Neural cell (in vitro differentiated cells): ENCODE data around the gene GSX2. TPM values are rescaled to one million over a fixed set of nuclear protein-coding genes. Genes with fewer than 3 reads are reported as not detected.

ENCODE experiments used
- H2AFZ ChIP-seq: fragments of 200-600, 300-800 bp; sonication (generic), shearing (Covaris generic); 2 replicates; pipeline ENCODE4 v1.6.0; 2014; ENCODE audit warnings: low read depth, mild to moderate bottlenecking, antibody characterized with exemption, low read length, moderate library complexity
- H3F3A ChIP-seq: fragments of 200-600 bp; shearing (Covaris generic); 2 replicates; pipeline ENCODE4 v1.6.1; 2016; ENCODE audit warnings: mild to moderate bottlenecking, moderate library complexity, mixed read lengths, antibody characterized with exemption, low read length; ENCODE audit not compliant: insufficient read depth, poor library complexity, severe bottlenecking
- H3K27ac ChIP-seq: fragments of 200-600, 300-800 bp; sonication (generic), shearing (Covaris generic); 2 replicates; pipeline ENCODE4 v1.5.1; 2014; ENCODE audit warnings: mild to moderate bottlenecking, low read length, moderate library complexity
- H3K27me3 ChIP-seq: fragments of 300-800, 200-600 bp; sonication (generic), shearing (Covaris generic); 2 replicates; pipeline ENCODE4 v1.6.0; 2014; ENCODE audit warnings: mild to moderate bottlenecking, low read depth, low read length, moderate library complexity; ENCODE audit not compliant: insufficient read depth
- H3K36me3 ChIP-seq: fragments of 300-800, 200-600 bp; sonication (generic), shearing (Covaris generic); 2 replicates; pipeline ENCODE4 v1.5.1; 2014; ENCODE audit warnings: mild to moderate bottlenecking, antibody characterized with exemption, low read length, moderate library complexity; ENCODE audit not compliant: insufficient read depth
- H3K4me2 ChIP-seq: fragments of 300-800, 200-600 bp; sonication (generic), shearing (Covaris generic); 2 replicates; pipeline ENCODE4 v1.6.0; 2014; ENCODE audit warnings: mild to moderate bottlenecking, low read length
- H3K4me3 ChIP-seq: fragments of 300-800, 200-600 bp; sonication (generic), shearing (Covaris generic); 2 replicates; pipeline ENCODE4 v1.5.1; 2014; ENCODE audit warnings: mild to moderate bottlenecking, low read length, moderate library complexity
- H3K79me2 ChIP-seq: fragments of 200-600 bp; shearing (Covaris generic); replicated peaks from 2 replicates; pipeline ENCODE4 v1.6.0; 2014; ENCODE audit warnings: mild to moderate bottlenecking, low read length, moderate library complexity; ENCODE audit not compliant: insufficient read depth
- H3K9ac ChIP-seq: fragments of 300-800, 200-600 bp; sonication (generic), shearing (Covaris generic); 2 replicates; pipeline ENCODE4 v1.6.1; 2016; ENCODE audit warnings: mild to moderate bottlenecking, low read length, mixed read lengths
- H3K9me2 ChIP-seq: fragments of 200-600 bp; shearing (Covaris generic); 2 replicates; pipeline ENCODE4 v1.6.1; 2016; ENCODE audit warnings: mild to moderate bottlenecking, low read length, mixed read lengths; ENCODE audit not compliant: insufficient read depth
- H3K9me3 ChIP-seq: fragments of 200-600, 300-800 bp; sonication (generic), shearing (Covaris generic); 2 replicates; pipeline ENCODE4 v1.6.1; 2016; ENCODE audit warnings: mild to moderate bottlenecking, mixed run types, low read length, moderate library complexity, mixed read lengths
- H4K20me1 ChIP-seq: fragments of 200-600 bp; shearing (Covaris generic); 2 replicates; pipeline ENCODE4 v1.6.1; 2016; ENCODE audit warnings: mild to moderate bottlenecking, mixed run types; ENCODE audit not compliant: insufficient read depth
- CTCF ChIP-seq: fragments of 450-650 bp; IDR thresholded peaks from 2 replicates; pipeline ENCODE4 v1.5.1; 2014; ENCODE audit warnings: antibody characterized with exemption, mild to moderate bottlenecking, moderate library complexity; ENCODE audit not compliant: poor library complexity, severe bottlenecking
- EP300 ChIP-seq: fragments of 450-650 bp; conservative IDR thresholded peaks from 2 replicates; pipeline ENCODE4 v1.6.1; 2014; ENCODE audit warnings: antibody characterized with exemption, mild to moderate bottlenecking, moderate library complexity; ENCODE audit not compliant: poor library complexity, severe bottlenecking
- EZH2 ChIP-seq: fragments of 200-600, 300-800 bp; shearing (Covaris generic), sonication (generic); IDR thresholded peaks from 2 replicates; pipeline ENCODE4 v1.6.1; 2014; ENCODE audit warnings: antibody characterized with exemption, low read length, borderline replicate concordance, mild to moderate bottlenecking; ENCODE audit not compliant: insufficient read depth, poor library complexity, severe bottlenecking
- MXI1 ChIP-seq: fragments of 450-650 bp; conservative IDR thresholded peaks from 2 replicates; pipeline ENCODE4 v1.6.1; 2014; ENCODE audit warnings: antibody characterized with exemption, mild to moderate bottlenecking; ENCODE audit not compliant: poor library complexity, severe bottlenecking
- POLR2AphosphoS5 ChIP-seq: IDR thresholded peaks from 2 replicates; pipeline ENCODE4 v1.6.1; 2012
- RAD21 ChIP-seq: fragments of 450-650 bp; conservative IDR thresholded peaks from 2 replicates; pipeline ENCODE4 v1.6.1; 2014; ENCODE audit warnings: antibody characterized with exemption, mild to moderate bottlenecking, moderate library complexity
- REST ChIP-seq: IDR thresholded peaks from 2 replicates; pipeline ENCODE4 v1.6.1; 2012; ENCODE audit warnings: borderline replicate concordance
- SMC3 ChIP-seq: fragments of 450-650 bp; conservative IDR thresholded peaks from 2 replicates; pipeline ENCODE4 v1.6.1; 2014; ENCODE audit warnings: antibody characterized with exemption, mild to moderate bottlenecking, moderate library complexity; ENCODE audit not compliant: poor library complexity
- TAF1 ChIP-seq: IDR thresholded peaks from 2 replicates; pipeline ENCODE4 v1.6.1; 2012; ENCODE audit warnings: low read depth
- polyA plus RNA-seq: library from polyadenylated mRNA; depleted of rRNA; stranded (reverse); fragments of >200 nt; gene quantifications from 2 replicates; pipeline ENCODE4 v1.2.3, GENCODE V29; 2014

GSX2 gene
- polyA plus RNA-seq, 1 donor from 2014 or later: 0.87 TPM

GRCh38 chr4:54063229-54063628 lies 36.7 kb upstream of the GSX2 start:
- Histone ChIP-seq H3K9me2 (no peaks in the 10 kb centered on the region), H3F3A (no peaks in the 10 kb centered on the region), H3K4me2 (peak overlapping the region; percentile 99), H3K9me3 (no peaks in the 10 kb centered on the region), H3K9ac (peak overlapping the region; percentile 94), H3K27ac (peak overlapping the region; percentile 85), H3K27me3 (no peaks in the 10 kb centered on the region), H4K20me1 (no peaks in the 10 kb centered on the region), H3K79me2 (peaks cover 56% of the 10 kb centered on the region), H3K36me3 (no peaks in the 10 kb centered on the region), H3K4me3 (peak overlapping the region; percentile 95), H2AFZ (no peak overlapping the region)
- TF ChIP-seq MXI1 (no peak), EP300 (no peak), TAF1 (no peak), REST (no peak), CTCF (no peak), RAD21 (no peak), SMC3 (no peak)

GRCh38 chr4:54063737-54064316 lies 36.1 kb upstream of the GSX2 start:
- TF ChIP-seq CTCF (no peak), SMC3 (no peak), TAF1 (no peak), POLR2AphosphoS5 (no peak), EZH2 (no peak), MXI1 (no peak), REST (no peak), RAD21 (no peak)
- no peaks in the 10 kb centered on the region for H3F3A ChIP-seq
- H3K4me3 ChIP-seq: peak overlapping the region; percentile 95
- peak overlapping the region; percentile 63 for H2AFZ ChIP-seq
- peak overlapping the region; percentile 99 for H3K4me2 ChIP-seq
- H4K20me1 ChIP-seq: no peaks in the 10 kb centered on the region
- no peaks in the 10 kb centered on the region for H3K36me3 ChIP-seq
- no peaks in the 10 kb centered on the region for H3K9me2 ChIP-seq
- peaks cover 50% of the 10 kb centered on the region for H3K79me2 ChIP-seq
- H3K27ac ChIP-seq: peak overlapping the region; percentile 85
- no peaks in the 10 kb centered on the region for H3K9me3 ChIP-seq
- peak overlapping the region; percentile 94 for H3K9ac ChIP-seq
- no peaks in the 10 kb centered on the region for H3K27me3 ChIP-seq
